SK-N-SH treated with all-trans-retinoic acid at 6 μM for 48 hours (cell line): ENCODE results near the gene IQSEC1.

Source experiments
- ATAC-seq: fragments of 200-7000 bp; cut with Tn5 transposase; 3 replicates; pipeline ENCODE4 v1.9.1; 2020; ENCODE audit warnings: mild to moderate bottlenecking, moderate library complexity
- ARNTL ChIP-seq: fragments of 450-650 bp; formaldehyde crosslinking; IDR thresholded peaks from 2 replicates; pipeline ENCODE4 v1.5.0; 2020; ENCODE audit warnings: low read depth, mild to moderate bottlenecking, moderate library complexity, borderline replicate concordance
- BACH2 ChIP-seq: fragments of 250-450 bp; sonication (Bioruptor Pico); IDR thresholded peaks from 2 replicates; pipeline ENCODE4 v1.9.0; 2021; ENCODE audit warnings: mild to moderate bottlenecking, borderline replicate concordance
- CSDC2 ChIP-seq: fragments of 250-450 bp; sonication (Bioruptor Pico); IDR thresholded peaks from 2 replicates; pipeline ENCODE4 v1.5.0; 2020; ENCODE audit warnings: mild to moderate bottlenecking, moderate library complexity
- ESRRG ChIP-seq: fragments of 250-450 bp; sonication (Bioruptor Pico); IDR thresholded peaks from 2 replicates; pipeline ENCODE4 v1.6.1; 2021; ENCODE audit warnings: mild to moderate bottlenecking
- ISL1 ChIP-seq: fragments of 250-450 bp; sonication (Bioruptor Pico); IDR thresholded peaks from 2 replicates; pipeline ENCODE4 v2.1.2; 2022; ENCODE audit warnings: mild to moderate bottlenecking, moderate library complexity
- PPARA ChIP-seq: fragments of 250-450 bp; sonication (Bioruptor Pico); IDR thresholded peaks from 2 replicates; pipeline ENCODE4 v1.5.0; 2020; ENCODE audit warnings: mild to moderate bottlenecking, borderline replicate concordance
- SNAI2 ChIP-seq: fragments of 250-450 bp; sonication (Bioruptor Pico); IDR thresholded peaks from 2 replicates; pipeline ENCODE4 v1.5.0; 2020; ENCODE audit warnings: mild to moderate bottlenecking, moderate library complexity
- TCF4 ChIP-seq: fragments of 250-450 bp; sonication (Bioruptor Pico); IDR thresholded peaks from 2 replicates; pipeline ENCODE4 v1.8.0; 2021; ENCODE audit warnings: mild to moderate bottlenecking, moderate library complexity, borderline replicate concordance
- TOX ChIP-seq: fragments of 250-450 bp; sonication (Bioruptor Pico); IDR thresholded peaks from 2 replicates; pipeline ENCODE4 v1.8.0; 2021; ENCODE audit warnings: mild to moderate bottlenecking, moderate library complexity, borderline replicate concordance
- ZC3H10 ChIP-seq: fragments of 250-450 bp; sonication (Bioruptor Pico); IDR thresholded peaks from 2 replicates; pipeline ENCODE4 v1.5.1; 2021; ENCODE audit warnings: mild to moderate bottlenecking, moderate library complexity
- ZFP3 ChIP-seq: fragments of 250-450 bp; sonication (Bioruptor Pico); IDR thresholded peaks from 2 replicates; pipeline ENCODE4 v1.5.0; 2020; ENCODE audit warnings: mild to moderate bottlenecking, moderate library complexity
- ZFP30 ChIP-seq: fragments of 450-650 bp; formaldehyde crosslinking; IDR thresholded peaks from 2 replicates; pipeline ENCODE4 v1.5.0; 2022; ENCODE audit warnings: mild to moderate bottlenecking, moderate library complexity
- ZNF70 ChIP-seq: fragments of 450-650 bp; formaldehyde crosslinking; IDR thresholded peaks from 2 replicates; pipeline ENCODE4 v1.5.0; 2020; ENCODE audit warnings: mild to moderate bottlenecking, moderate library complexity
- ZNF8 ChIP-seq: fragments of 450-650 bp; formaldehyde crosslinking; IDR thresholded peaks from 2 replicates; pipeline ENCODE4 v1.5.0; 2020; ENCODE audit warnings: mild to moderate bottlenecking, moderate library complexity
- TF ChIP-seq, protein P1 (sequence below): fragments of 250-450 bp; sonication (Bioruptor Pico); IDR thresholded peaks from 2 replicates; pipeline ENCODE4 v1.8.0; 2020; ENCODE audit warnings: mild to moderate bottlenecking, moderate library complexity, borderline replicate concordance
- TF ChIP-seq, protein P2 (sequence below): fragments of 250-450 bp; sonication (Bioruptor Pico); IDR thresholded peaks from 2 replicates; pipeline ENCODE4 v1.5.1; 2021; ENCODE audit warnings: mild to moderate bottlenecking, moderate library complexity
- TF ChIP-seq, protein P3 (sequence below): fragments of 250-450 bp; sonication (Bioruptor Pico); IDR thresholded peaks from 2 replicates; pipeline ENCODE4 v1.5.1; 2020; ENCODE audit warnings: low read depth, mild to moderate bottlenecking, moderate library complexity
- TF ChIP-seq, protein P4 (sequence below): fragments of 250-450 bp; sonication (Bioruptor Pico); IDR thresholded peaks from 2 replicates; pipeline ENCODE4 v1.5.0; 2020; ENCODE audit warnings: mild to moderate bottlenecking, moderate library complexity
- TF ChIP-seq, protein P5 (sequence below): fragments of 250-450 bp; sonication (Bioruptor Pico); IDR thresholded peaks from 2 replicates; pipeline ENCODE4 v1.8.0; 2021; ENCODE audit warnings: low read depth, mild to moderate bottlenecking, moderate library complexity, borderline replicate concordance

IQSEC1 gene

DNA sequence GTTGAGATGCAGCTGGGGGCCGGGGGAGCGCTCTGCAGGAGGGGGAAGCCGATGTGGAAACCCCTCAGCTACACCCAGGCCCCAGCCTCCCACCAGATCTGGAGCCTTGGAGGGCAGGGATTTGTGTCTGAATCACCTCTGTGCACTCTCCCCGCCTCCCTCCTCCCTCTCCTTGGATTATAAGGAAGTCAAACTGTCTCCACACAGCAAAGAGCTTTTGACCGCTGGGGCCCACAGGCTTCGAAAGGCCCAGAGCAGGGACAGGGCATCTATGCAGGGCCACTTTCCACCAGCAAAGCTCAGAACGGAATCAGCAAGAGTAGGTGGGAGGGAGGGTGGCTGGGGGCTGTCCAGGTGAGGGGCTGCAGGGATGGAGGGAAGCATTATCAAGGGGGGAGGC, 68.9 kb downstream of the IQSEC1 start (continued):
- TF ChIP-seq, protein P1, sequence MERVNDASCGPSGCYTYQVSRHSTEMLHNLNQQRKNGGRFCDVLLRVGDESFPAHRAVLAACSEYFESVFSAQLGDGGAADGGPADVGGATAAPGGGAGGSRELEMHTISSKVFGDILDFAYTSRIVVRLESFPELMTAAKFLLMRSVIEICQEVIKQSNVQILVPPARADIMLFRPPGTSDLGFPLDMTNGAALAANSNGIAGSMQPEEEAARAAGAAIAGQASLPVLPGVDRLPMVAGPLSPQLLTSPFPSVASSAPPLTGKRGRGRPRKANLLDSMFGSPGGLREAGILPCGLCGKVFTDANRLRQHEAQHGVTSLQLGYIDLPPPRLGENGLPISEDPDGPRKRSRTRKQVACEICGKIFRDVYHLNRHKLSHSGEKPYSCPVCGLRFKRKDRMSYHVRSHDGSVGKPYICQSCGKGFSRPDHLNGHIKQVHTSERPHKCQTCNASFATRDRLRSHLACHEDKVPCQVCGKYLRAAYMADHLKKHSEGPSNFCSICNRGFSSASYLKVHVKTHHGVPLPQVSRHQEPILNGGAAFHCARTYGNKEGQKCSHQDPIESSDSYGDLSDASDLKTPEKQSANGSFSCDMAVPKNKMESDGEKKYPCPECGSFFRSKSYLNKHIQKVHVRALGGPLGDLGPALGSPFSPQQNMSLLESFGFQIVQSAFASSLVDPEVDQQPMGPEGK (CRISPR knock-in tag) = no peak

DNA sequence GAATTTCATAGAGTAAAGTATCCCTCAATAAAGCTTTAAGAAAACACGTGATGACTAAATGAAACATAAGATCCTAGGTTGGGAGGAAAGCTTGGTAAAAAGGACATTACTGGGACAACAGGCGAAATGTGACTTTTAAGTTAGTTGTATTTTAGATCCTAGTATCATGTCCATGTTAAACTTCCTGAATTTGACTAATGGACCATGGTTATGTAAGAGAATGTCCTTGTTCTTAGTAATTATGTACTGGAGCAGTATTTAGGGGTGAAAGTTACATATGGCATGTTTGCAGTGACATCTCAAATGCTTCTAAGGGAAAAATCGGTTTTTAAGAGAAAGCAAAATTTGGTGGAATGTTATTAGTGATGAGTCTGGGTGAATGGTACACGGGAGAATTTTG, 69.6 kb downstream of the IQSEC1 start:
- TF ChIP-seq, protein P2, sequence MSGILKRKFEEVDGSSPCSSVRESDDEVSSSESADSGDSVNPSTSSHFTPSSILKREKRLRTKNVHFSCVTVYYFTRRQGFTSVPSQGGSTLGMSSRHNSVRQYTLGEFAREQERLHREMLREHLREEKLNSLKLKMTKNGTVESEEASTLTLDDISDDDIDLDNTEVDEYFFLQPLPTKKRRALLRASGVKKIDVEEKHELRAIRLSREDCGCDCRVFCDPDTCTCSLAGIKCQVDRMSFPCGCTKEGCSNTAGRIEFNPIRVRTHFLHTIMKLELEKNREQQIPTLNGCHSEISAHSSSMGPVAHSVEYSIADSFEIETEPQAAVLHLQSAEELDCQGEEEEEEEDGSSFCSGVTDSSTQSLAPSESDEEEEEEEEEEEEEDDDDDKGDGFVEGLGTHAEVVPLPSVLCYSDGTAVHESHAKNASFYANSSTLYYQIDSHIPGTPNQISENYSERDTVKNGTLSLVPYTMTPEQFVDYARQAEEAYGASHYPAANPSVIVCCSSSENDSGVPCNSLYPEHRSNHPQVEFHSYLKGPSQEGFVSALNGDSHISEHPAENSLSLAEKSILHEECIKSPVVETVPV = no peak
- TF ChIP-seq, protein P3, sequence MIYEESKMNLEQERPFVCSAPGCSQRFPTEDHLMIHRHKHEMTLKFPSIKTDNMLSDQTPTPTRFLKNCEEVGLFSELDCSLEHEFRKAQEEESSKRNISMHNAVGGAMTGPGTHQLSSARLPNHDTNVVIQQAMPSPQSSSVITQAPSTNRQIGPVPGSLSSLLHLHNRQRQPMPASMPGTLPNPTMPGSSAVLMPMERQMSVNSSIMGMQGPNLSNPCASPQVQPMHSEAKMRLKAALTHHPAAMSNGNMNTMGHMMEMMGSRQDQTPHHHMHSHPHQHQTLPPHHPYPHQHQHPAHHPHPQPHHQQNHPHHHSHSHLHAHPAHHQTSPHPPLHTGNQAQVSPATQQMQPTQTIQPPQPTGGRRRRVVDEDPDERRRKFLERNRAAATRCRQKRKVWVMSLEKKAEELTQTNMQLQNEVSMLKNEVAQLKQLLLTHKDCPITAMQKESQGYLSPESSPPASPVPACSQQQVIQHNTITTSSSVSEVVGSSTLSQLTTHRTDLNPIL (CRISPR knock-in tag) = no peak
- TF ChIP-seq ESRRG (CRISPR knock-in tag) (no peak), ZNF70 (no peak), ISL1 (CRISPR knock-in tag) (no peak), ZNF8 (CRISPR knock-in tag) (no peak), ARNTL (no peak), TOX (no peak), ZC3H10 (no peak), CSDC2 (no peak), ZFP3 (CRISPR knock-in tag) (no peak), BACH2 (CRISPR knock-in tag) (no peak)
- TF ChIP-seq, protein P1 (CRISPR knock-in tag) = no peak
- TF ChIP-seq, all 23 proteins: peak for 0
- ATAC-seq = no peak

DNA sequence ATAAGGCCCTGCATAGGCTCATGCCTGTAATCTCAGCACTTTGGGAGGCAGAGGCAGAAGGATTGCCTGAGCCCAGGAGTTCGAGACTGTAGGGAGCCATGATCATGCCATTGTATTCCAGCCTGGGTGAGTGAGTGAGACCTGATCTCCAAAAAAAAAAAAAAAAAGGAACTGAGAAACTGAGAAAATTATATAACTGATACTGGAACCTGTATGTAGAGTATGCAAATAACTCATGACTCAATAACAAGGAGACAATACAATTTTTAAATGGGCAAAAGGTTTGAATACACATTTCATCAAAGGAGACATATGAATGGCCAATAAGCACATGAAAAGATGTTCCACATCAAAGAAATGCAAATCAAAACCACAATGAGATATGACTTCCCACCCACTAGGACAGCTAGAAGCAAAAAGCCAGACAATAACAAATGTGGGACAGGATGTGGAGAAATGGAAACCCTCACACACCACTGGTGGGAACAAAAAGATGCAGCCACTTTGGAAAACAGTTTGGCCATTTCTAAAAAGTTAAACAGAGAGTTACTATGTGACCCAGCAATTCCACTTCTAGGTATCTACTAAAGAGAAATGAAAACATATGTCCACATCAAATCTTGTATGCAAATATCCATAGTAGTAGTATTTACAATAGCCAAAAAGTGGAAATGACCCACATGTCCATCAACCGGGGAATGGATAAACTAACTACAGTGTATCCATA, 70.7 kb downstream of the IQSEC1 start:
- TF ChIP-seq, protein P4, sequence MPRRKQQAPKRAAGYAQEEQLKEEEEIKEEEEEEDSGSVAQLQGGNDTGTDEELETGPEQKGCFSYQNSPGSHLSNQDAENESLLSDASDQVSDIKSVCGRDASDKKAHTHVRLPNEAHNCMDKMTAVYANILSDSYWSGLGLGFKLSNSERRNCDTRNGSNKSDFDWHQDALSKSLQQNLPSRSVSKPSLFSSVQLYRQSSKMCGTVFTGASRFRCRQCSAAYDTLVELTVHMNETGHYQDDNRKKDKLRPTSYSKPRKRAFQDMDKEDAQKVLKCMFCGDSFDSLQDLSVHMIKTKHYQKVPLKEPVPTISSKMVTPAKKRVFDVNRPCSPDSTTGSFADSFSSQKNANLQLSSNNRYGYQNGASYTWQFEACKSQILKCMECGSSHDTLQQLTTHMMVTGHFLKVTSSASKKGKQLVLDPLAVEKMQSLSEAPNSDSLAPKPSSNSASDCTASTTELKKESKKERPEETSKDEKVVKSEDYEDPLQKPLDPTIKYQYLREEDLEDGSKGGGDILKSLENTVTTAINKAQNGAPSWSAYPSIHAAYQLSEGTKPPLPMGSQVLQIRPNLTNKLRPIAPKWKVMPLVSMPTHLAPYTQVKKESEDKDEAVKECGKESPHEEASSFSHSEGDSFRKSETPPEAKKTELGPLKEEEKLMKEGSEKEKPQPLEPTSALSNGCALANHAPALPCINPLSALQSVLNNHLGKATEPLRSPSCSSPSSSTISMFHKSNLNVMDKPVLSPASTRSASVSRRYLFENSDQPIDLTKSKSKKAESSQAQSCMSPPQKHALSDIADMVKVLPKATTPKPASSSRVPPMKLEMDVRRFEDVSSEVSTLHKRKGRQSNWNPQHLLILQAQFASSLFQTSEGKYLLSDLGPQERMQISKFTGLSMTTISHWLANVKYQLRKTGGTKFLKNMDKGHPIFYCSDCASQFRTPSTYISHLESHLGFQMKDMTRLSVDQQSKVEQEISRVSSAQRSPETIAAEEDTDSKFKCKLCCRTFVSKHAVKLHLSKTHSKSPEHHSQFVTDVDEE (CRISPR knock-in tag) = no peak
- TF ChIP-seq ZNF8 (CRISPR knock-in tag) = no peak
- TF ChIP-seq, protein P2 = no peak
- no peak for TF ChIP-seq ISL1 (CRISPR knock-in tag)
- no peak for TF ChIP-seq SNAI2 (CRISPR knock-in tag)
- no peak for TF ChIP-seq PPARA
- TF ChIP-seq TCF4 (CRISPR knock-in tag) = no peak
- no peak for TF ChIP-seq ZFP30 (CRISPR knock-in tag)
- TF ChIP-seq, protein P1 (CRISPR knock-in tag) = no peak
- TF ChIP-seq, protein P5, sequence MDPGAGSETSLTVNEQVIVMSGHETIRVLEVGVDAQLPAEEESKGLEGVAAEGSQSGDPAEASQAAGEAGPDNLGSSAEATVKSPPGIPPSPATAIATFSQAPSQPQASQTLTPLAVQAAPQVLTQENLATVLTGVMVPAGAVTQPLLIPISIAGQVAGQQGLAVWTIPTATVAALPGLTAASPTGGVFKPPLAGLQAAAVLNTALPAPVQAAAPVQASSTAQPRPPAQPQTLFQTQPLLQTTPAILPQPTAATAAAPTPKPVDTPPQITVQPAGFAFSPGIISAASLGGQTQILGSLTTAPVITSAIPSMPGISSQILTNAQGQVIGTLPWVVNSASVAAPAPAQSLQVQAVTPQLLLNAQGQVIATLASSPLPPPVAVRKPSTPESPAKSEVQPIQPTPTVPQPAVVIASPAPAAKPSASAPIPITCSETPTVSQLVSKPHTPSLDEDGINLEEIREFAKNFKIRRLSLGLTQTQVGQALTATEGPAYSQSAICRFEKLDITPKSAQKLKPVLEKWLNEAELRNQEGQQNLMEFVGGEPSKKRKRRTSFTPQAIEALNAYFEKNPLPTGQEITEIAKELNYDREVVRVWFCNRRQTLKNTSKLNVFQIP (CRISPR knock-in tag) = no peak
- ATAC-seq = no peak
